ENCODE data around the gene ANKRD35.
"Not testable (repeated sequence)": the region's sequence is repeated elsewhere in the genome, so short reads cannot be mapped to it uniquely, and the experiment has no call there.

Gene ANKRD35, protein sequence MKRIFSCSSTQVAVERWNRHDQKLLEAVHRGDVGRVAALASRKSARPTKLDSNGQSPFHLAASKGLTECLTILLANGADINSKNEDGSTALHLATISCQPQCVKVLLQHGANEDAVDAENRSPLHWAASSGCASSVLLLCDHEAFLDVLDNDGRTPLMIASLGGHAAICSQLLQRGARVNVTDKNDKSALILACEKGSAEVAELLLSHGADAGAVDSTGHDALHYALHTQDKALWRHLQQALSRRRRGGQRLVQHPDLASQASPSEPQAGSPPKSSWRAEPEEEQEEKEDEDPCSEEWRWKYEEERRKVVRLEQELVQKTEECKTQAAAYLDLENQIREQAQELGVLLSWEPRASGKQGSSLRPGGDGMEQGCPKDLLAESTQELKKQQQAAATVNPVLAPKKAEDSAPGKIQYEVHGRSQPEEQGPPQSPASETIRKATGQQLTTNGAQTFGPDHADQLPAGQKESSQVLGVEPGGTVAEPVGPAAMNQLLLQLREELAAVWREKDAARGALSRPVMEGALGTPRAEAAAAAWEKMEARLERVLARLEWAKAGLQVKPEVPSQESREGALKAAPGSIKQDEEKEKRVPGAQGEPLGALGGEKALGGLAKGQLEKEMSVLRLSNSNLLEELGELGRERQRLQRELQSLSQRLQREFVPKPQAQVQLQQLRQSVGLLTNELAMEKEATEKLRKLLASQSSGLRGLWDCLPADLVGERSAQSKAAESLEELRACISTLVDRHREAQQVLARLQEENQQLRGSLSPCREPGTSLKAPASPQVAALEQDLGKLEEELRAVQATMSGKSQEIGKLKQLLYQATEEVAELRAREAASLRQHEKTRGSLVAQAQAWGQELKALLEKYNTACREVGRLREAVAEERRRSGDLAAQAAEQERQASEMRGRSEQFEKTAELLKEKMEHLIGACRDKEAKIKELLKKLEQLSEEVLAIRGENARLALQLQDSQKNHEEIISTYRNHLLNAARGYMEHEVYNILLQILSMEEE

DNA sequence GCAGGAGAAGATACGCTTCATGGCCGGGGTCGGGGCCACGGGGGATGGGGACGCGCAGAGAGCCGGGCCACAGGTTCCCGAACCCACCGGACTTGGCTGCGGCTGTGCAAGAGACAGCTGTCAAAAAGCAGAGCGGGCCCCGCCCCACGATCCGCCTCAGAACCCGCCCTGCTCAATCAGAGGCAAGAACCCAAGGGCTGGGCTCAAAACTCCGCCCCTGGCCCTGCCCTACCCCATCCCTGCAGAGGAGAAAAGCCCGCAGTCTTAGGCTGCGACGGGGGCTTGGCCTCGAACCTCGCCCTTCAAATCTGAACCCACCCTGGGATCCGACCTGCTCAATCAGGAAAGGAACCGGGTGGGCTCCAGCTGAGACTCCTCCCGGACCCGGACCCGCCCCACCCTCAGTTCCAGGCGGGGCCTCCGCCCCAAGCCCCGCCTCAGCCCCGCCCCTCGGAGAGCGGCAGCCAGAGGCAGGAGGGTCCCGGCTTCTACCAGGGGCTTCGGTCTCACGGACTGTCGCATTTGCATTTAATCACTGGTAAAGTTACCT, at the start of gene ANKRD35:
ANKRD35 (minus strand) TSS at position 129 of the 550 bp plus-strand sequence; CDS start at position 21, 108 bp downstream.
- peak; percentile 73 to 93 (median 84) for DNase-seq

DNA sequence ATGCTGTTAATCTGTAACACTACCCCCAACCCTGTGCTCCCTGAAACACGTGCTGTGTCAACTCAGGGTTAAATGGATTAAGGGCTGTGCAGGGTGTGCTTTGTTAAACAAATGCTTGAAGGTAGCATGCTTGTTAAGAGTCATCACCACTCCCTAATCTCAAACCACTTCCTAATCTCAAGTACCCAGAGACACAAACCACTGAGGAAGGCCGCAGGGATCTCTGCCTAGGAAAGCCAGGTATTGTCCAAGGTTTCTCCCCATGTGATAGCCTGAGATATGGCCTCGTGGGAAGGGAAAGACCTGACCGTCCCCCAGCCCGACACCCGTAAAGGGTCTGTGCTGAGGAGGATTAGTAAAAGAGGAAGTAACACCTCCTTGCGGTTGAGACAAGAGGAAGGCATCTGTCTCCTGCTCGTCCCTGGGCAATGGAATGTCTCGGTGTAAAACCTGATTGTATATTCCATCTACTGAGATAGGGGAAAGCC, 46.9 kb upstream of the ANKRD35 start:
- peak in 4 of 6 experiments; percentile 7 to 64 (median 33) for DNase-seq

DNA sequence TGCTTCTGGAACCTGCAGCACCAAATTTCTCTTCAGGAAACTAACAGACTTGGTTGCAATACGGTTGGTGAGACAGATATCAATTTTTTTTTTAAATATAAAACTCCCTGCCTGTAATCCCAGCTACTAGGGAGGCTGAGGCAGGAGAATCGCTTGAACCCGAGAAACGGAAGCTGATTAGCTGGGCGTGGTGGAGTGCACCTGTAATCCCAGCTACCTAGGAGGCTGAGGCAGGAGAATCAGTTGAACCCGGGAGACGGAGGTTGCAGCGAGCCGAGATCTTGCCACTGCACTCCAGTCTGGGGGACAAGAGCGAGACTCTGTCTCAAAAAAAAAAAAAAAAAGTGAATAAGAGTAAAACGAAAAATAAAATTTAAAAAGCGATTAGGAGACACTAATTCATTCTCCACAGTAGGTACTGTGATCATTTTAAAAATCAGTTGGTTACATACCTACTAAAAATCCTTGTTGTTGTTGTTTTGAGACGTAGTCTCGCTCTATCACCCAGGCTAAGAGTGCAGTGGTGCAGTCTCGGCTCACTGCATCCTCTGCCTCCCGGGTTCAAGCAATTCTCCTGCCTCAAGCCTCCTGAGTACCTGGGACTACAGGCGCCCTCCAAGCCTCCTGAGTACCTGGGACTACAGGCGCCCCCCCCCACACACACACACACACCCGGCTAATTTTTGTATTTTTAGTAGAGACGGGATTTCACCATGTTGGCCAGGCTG, 42.4 kb upstream of the ANKRD35 start:
- no peak for DNase-seq

DNA sequence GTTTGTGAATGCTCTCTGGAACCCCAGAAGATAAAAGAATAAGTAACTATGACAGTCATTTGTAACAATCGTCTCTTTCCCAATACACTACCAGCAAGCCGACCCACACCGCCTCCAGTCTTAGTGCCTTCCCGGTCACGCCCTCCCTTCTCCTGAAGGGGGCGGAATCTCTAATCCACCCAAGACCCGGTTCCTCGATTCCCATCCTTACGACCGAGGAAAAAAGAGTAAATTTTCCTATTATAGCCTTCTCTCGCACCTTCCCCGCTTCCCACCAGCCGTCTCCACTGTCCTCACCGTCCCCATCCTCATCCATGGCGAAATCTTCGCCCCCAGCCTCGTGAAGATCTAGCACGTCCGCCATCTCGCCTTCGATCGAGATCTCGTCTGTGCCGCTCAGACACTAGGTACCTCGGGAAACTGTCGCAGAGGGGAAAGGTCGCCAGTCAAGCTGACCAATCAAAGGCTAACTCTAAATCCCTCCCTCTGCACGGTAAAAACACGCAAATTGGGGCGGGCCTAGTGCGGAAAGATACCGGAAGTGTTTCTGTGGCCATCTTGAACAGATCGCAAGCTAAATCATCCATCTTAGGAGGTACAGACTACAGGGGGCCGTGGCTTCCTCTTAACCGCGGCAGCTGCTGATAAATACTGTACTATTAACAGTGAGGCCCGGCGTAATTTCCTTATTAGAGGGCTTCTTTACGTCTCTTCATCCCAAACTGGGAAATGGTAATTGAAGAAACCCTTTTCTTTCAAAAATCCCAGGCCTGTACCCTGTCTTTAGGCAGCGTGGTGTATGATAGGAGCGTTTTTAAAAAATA, 41.6 kb upstream of the ANKRD35 start, which contains the start of gene RBM8A:
RBM8A (minus strand) TSS at position 422 of the 824 bp plus-strand sequence; CDS start at position 364, 58 bp downstream.
- peak; percentile 79 to 97 (median 94) for DNase-seq

DNA sequence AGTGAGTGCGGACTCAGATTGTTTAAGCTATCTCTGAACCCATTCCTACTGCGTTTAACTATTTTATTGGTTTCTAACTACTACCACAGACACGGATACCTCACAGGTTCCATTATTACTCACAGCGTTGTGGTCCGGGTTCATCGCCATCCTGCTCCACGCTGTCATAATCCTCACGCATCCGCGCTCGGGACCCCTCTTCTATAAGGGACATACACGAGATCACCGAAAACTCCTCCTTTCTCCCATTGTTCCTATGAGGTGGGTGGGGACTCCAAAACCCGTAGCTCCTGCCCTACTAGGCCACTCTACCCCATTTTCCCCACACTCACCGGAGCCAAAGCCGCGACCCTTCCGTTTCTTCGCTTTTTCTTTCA, 41.0 kb upstream of the ANKRD35 start:
- peak in 1 of 6 experiments; percentile 38 for DNase-seq

DNA sequence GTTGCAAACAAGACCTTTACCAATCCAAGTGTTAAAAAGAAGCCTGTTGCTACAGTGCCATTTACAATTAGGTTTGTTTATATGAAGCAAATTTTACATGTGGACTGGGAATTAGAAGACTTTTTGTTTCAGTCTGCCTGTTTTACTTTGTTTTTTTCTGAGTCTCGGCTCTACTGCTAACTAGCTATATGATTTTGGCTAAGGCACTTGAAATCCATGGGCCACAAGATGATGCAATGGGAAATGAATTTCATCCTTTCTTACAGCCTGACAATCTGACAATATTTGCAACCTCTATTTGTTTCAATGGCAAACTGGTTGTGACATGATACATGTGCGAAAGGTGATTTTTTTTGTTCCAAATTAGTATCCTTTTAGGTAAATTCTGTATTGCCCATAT, 36.6 kb upstream of the ANKRD35 start:
- DNase-seq, result no peak

DNA sequence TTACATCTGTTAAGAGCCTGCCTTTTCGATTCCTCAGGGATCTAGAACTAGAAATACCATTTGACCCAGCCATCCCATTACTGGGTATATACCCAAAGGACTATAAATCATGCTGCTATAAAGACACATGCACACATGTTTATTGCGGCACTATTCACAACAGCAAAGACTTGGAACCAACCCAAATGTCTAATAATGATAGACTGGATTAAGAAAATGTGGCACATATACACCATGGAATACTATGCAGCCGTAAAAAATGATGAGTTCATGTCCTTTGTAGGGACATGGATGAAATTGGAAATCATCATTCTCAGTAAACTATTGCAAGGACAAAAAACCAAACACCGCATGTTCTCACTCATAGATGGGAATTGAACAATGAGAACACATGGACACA, 34.6 kb upstream of the ANKRD35 start:
- DNase-seq, result not testable (repeated sequence)

DNA sequence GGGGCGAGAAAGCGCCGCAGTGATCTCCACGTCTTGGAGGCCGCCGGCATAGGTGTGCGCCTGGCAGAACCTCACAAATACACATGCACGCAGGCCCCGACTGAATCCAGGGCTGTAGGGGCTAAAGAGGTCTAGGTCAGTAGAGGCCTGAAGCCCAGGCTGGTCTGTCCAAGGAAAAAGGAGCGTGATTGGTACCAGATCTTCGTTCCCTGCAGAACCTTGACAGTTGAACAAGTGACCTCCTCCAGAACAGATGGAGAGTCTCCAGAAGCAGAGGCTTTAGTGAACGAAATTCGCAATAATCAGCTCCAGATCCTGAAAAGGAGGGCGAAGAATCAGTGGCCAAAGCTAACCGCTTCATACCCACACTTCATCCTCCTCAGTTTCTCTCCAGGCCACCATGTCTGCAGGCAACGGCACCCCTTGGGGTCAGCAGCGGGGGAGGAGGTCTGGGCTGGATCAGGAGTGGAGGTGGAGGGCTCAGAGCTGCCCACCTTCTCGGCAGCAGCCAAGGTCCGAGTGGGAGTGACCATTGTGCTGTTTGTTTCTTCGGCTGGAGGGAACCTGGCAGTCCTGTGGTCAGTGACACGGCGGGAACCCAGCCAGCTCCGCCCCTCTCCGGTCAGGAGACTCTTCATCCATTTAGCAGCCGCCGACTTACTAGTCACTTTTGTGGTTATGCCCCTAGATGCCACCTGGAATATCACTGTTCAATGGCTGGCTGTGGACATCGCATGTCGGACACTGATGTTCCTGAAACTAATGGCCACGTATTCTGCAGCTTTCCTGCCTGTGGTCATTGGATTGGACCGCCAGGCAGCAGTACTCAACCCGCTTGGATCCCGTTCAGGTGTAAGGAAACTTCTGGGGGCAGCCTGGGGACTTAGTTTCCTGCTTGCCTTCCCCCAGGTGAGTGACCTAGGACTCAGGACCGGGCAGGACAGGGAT, 33.6 kb upstream of the ANKRD35 start:
- peak in 1 of 6 experiments; percentile 2 for DNase-seq

DNA sequence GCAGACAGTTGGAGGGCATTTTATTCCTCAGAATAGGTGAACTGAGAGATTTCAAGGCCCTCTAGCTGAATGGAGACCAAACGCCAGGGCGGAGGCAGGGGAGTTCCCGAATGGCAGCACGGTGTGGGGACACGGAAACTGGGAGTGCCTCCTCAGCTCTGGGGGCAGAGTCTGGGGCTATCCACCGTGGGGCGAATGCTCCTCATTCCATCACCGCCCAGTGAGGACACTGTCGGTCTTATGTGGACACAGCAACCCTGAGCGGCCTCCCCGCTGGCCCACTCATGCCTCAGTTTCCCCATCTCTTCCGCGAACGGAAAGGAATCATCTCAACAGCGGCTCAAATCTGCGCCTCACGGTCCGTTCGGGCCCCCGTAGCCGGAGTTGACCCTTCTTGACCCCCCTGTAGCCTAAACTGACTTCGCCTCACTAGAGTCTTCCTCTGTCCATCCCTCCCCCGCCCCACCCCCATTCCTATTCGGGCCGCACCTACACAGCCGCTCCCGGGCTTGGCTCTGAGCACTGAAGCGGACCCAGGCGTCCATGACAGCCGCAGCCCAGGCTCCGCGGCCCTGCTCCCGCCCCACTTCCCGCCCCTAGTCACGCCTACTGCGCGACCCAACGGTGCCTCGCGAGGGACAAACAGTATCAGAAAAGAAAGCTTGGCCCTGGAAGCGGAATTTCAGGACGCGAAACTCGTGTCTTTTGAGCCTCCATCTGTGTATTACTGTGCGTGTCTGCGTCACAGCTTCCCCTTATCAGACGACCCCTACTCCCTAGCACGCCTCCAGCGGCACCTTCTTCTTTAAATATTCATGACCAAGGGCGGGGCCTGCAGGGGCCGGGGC, 32.7 kb upstream of the ANKRD35 start, which contains the start of gene PEX11B:
PEX11B (minus strand) TSS at position 574 of the 848 bp plus-strand sequence; CDS start at position 545, 29 bp downstream.
- peak; percentile 89 to 99 (median 96) for DNase-seq

DNA sequence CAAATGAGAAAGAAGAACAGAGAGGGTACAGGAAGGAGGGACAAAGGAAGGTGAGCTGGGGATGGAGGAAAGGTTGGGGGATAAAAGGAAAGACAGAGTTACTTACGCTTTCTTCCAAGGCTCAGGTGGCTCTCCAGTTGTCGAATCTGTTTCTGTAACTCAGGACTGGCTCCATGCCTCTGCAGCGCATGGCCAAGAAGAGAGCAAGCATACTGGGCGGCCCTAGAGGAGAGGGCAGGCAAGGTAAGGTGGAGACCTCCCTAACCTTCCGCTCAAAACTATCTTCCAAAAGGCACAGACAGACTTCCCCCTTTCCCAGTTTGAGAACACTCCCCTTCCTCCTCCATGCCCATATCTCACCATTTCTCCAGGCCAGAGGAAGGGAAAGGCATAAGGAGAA, 31.9 kb upstream of the ANKRD35 start:
- DNase-seq, result no peak

DNA sequence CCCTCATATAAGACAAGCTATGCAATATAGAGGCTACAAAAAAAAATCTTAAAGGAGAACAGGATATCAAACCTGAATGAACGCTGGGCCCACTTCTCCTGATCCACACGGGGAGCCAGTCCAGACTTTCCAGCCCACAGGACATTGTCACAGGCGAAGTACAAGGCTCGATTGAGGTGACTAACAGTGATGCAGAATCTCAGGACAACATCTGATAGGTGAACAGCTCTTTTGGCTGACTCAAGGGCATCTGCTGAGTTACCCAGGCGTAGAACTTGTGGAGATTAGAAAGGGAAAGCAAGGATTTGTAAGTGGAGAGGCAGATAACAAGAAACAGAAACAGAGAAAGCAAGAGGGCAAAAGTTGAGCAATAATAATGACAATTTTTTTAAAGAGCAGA, 31.1 kb upstream of the ANKRD35 start:
- DNase-seq, result no peak

DNA sequence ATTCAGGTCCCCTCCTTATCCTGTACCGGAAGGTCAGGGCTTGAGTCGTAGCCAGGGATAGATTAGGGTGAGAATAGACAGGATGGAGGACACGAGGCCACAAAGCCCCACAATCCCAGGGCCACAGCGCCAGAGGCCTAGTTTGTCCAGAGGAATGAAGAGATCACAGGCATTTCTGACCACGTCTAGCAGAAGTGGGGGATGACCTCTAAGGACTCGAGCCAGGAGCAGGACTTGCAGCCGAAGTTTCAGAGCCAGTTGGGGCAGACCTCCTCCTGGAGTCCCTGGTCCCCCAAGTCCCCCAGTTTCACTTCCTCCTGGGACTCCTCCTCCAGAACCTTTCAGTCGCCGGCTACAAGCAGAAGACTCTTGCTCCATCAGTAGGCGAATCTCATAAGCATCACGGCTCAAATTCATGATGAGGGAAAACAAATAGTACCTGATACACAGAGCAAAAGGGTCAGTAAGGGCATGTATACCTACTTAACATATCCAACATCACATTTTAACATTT, 26.5 kb upstream of the ANKRD35 start:
- DNase-seq, result no peak

DNA sequence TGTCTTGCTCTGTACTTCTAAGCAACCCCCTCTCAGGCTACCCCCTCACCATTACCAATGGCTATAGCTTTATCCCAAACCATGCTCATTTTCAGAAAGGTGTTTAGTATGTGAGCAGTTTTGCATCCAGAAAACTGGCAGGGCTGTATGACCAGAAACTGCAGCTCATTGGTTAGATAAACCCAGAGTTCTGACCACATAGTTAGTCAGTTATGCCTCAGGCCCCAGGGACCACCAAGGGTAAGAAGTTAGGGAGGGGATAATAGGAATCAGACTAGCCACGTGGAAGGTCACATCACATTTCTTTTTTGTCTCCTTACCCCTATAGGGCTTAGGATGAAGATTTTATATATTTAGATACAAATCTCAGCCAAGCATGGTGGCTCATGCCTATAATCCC, 23.0 kb upstream of the ANKRD35 start:
- no peak for DNase-seq

DNA sequence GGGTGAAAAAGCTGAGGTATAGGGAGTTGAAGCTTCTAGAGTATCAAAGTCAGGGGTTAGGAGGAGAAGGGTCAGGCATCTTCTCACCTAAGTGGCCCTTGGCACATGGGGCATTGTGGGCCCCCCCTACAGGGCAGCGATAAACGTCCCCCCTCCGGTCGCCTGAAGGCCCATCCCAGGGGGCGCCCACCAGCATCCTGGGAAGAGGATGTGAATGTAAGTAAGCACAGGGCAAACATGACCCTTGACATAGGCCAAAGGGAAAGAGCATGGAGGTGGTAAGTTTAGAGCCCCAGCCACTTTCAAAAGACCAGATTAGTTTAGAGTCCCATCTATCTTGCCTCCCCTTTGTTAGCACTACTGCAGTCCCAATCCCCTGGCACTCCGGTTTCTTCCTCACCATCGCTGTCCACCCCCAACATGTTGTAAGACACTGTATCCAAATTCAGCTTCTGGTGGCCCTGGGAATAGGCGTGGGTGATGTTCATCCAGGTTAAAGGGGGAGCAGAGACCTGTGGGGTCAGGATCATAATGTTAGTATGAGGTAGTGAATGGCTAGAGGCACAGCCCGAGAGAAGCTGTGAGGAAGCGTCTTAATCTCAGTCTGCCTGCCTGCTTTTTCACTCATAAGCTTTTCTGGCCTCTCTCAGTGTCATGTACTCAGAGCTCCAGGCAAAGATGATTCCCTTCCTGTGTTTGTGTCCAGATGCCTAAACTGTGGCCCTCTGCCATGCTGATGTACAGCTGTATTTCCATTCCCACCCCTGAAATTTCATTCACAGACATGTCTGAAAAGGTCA, 21.5 kb upstream of the ANKRD35 start:
- DNase-seq, result no peak

DNA sequence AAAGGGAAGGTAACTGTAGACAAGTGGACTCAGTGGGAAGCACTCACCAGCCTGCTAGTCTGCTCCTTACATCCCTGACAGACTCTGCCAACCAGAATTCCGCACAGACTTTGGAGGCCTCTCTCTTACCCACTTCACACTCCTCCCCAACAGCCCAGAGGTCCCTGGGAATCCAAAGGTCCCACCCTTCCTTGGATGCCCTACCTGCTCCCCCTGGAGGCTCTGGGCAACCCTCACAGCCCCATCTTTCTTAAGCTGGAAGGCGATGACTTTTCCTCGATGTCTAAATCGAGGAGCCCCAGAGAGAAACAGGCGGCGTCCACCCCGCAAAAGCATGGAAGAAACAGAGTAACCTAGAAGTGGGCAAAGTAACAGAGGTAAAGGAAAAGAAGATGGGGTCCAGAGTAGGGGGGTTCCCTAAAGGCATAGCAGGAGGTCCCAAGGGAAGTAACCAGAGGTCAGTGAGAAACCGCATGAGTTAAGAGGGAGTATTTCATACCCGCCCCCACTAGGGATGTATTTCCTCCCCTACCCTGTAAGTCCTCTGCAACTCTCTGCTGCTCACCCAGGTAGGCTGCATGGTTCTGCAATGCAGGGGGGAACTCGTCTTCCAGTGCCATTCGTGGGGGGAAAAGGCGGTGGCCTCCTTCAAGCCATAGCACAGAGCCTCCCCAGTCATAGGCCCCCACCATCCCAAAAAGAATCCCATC, 15.8 kb upstream of the ANKRD35 start:
- no peak for DNase-seq

DNA sequence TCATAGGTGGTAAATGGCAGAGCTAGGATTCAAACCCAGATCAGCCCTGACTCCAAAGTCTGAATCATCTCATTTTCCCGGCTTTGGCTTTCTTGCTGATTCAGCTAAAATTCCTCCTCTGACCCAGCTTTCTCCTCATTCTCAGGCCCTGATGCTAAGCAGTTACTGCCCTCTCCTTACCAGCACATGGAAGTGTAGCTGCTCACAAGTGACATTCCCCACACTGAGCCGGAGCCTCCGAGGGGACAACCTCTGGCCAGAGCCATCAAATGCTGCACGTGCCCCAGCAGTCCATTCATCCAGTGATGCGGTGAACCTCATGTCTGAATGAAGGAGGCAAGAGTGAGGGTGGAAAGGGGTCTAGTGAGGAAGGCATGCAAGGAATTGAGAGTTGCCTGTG, 13.1 kb upstream of the ANKRD35 start:
- DNase-seq, result no peak

DNA sequence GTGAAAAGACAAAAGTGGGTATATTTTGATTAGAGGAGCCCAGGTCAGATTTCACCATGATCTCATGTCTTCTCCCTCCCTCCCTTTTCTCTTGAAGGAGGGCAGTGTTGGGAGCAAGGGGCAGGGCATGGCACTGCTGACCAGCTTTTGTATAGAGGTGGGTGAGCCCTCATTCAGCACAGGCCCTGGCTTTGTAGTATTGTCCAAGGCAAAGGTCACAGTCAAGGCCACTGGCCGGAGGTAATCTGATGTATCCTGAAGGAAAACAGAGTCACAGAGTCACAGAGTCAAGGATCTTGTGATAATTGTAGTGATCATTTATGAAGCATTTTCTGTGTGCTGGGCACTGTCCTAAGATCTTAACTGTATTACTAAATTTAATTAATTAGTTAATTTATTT, 12.3 kb upstream of the ANKRD35 start:
- no peak for DNase-seq

All from stimulated activated naive CD4-positive, alpha-beta T cell (primary cell).